Central memory CD8-positive, alpha-beta T cell (primary cell): Measurements from ENCODE around the gene AXIN2.
A peak's percentile ranks its signal among the peaks of the same experiment; 100 is the strongest.
"Not testable (repeated sequence)": the region's sequence is repeated elsewhere in the genome, so short reads cannot be mapped to it uniquely, and the experiment has no call there.

Experiments
- ATAC-seq: fragments of 150-1000 bp; cut with Tn5 transposase; replicated peaks from 2 replicates; pipeline ENCODE4 v1.10.0; 2022; ENCODE audit warnings: mild to moderate bottlenecking, moderate FRiP score, moderate number of reproducible peaks; ENCODE audit not compliant: poor library complexity, severe bottlenecking; ENCODE audit errors: extremely low read depth
- DNase-seq, 2 donors: peaks; one replicate each; pipeline ENCODE4 v3.0.0; 2021; ENCODE audit warnings: low spot score in 2 of 2
- H3K27ac Mint-ChIP-seq: one replicate; pipeline ENCODE4 v1.8.0; 2022; ENCODE audit warnings: low read depth, mild to moderate bottlenecking, moderate library complexity, mixed read lengths
- H3K27me3 Mint-ChIP-seq: one replicate; pipeline ENCODE4 v1.8.0; 2022; ENCODE audit warnings: mixed read lengths
- H3K36me3 Mint-ChIP-seq: one replicate; pipeline ENCODE4 v1.8.0; 2022; ENCODE audit warnings: mild to moderate bottlenecking, moderate library complexity, mixed read lengths; ENCODE audit not compliant: insufficient read depth
- H3K4me1 Mint-ChIP-seq: one replicate; pipeline ENCODE4 v1.8.0; 2022; ENCODE audit warnings: mixed read lengths
- H3K4me3 Mint-ChIP-seq: one replicate; pipeline ENCODE4 v1.8.0; 2022; ENCODE audit warnings: mild to moderate bottlenecking, moderate library complexity, mixed read lengths
- H3K9me3 Mint-ChIP-seq: one replicate; pipeline ENCODE4 v1.8.0; 2022; ENCODE audit warnings: mixed read lengths

The AXIN2 gene

DNA sequence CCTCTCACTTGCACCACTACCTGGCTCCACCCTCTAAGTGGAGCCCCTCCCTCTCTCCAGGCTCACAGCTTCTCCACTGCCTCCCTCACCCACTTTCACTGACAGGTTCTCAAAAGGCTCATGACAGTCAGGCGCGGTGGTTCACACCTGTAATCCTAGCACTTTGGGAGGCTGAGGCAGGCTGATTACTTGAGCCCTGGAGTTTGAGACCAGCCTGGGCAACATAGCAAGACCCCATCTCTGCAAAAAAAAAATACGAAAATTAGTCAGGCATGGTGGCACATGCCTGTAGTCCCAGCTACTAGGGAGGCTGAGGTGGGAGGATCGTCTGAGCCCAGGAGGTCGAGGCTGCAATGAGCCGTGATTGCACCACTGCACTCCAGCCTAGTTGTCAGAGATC lies 56.8 kb downstream of the AXIN2 start:
- not testable (repeated sequence) for H3K4me3 Mint-ChIP-seq, H3K36me3 Mint-ChIP-seq, DNase-seq, H3K9me3 Mint-ChIP-seq, H3K4me1 Mint-ChIP-seq, H3K27ac Mint-ChIP-seq, H3K27me3 Mint-ChIP-seq, ATAC-seq

GRCh38 chr17:65504141-65504540 lies 57.3 kb downstream of the AXIN2 start:
- Mint-ChIP-seq H3K36me3 (peaks cover 1% of the 10 kb centered on the region), H3K27ac (no peak overlapping the region), H3K9me3 (no peaks in the 10 kb centered on the region), H3K27me3 (no peaks in the 10 kb centered on the region), H3K4me3 (no peak overlapping the region), H3K4me1 (no peaks in the 10 kb centered on the region)
- ATAC-seq: no peak
- DNase-seq: no peak

GRCh38 chr17:65503557-65503956 lies 57.9 kb downstream of the AXIN2 start:
- DNase-seq (no peak), ATAC-seq (no peak)
- no peaks in the 10 kb centered on the region for H3K4me1 Mint-ChIP-seq
- H3K27ac Mint-ChIP-seq: no peak overlapping the region
- H3K4me3 Mint-ChIP-seq: no peak overlapping the region
- H3K9me3 Mint-ChIP-seq: no peaks in the 10 kb centered on the region
- H3K27me3 Mint-ChIP-seq: no peaks in the 10 kb centered on the region
- peaks cover 1% of the 10 kb centered on the region for H3K36me3 Mint-ChIP-seq

GRCh38 chr17:65498816-65499215 lies 62.6 kb downstream of the AXIN2 start:
- DNase-seq (no peak), ATAC-seq (no peak)
- H3K4me1 Mint-ChIP-seq: peaks cover 14% of the 10 kb centered on the region
- no peak overlapping the region for H3K27ac Mint-ChIP-seq
- peaks cover 1% of the 10 kb centered on the region for H3K36me3 Mint-ChIP-seq
- H3K27me3 Mint-ChIP-seq: peaks cover 32% of the 10 kb centered on the region
- no peaks in the 10 kb centered on the region for H3K9me3 Mint-ChIP-seq
- H3K4me3 Mint-ChIP-seq: no peak overlapping the region

GRCh38 chr17:65496801-65497200 lies 64.6 kb downstream of the AXIN2 start:
- Mint-ChIP-seq H3K4me3 (no peak overlapping the region), H3K27ac (no peak overlapping the region), H3K9me3 (no peaks in the 10 kb centered on the region), H3K27me3 (peaks cover 41% of the 10 kb centered on the region), H3K4me1 (peaks cover 14% of the 10 kb centered on the region), H3K36me3 (peaks cover under 1% of the 10 kb centered on the region)
- DNase-seq: no peak
- ATAC-seq: no peak

DNA sequence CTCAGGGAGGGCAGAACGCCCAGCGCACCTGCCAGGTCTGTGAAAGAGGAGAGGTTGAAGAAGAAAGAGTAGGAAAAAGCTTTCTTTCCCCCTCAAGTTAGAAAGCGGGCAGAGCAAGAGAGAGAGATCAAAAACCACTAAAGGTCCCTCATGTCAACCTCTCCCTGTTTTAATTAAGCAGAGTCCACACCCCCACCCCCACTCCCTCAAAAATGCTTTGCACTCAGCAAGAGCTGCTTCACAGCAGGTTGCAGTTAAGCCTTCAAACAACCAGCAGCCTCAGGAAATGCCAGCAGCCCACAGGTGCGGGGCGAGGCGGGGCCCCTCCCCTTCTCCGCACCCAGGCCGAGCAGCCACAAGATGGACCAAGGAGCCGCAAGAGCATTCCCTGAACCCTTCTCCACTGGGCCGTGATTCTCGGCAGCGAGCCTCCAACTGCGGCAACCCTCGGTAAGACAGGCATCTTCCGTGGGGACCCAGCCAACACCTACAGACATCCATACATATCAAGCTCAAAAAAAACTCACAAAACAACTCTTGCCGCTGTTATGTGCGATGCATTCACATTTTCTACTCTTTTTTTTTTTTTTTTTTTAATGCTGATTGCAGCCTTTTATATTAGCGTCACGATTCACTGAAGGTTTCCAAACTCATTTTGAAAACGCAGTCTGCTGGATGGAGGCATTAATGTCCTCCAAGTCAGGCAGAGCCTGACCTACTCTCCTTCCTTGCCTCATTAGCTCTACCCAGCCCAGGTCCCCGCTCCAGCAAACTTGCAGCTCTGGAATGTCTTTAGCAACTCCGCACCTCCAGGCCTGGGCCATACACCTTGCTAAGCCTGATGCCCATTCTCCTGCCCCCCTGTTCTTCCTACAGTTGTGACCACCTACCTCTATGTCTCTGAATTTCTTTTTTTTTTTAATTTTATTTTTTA lies 66.1 kb downstream of the AXIN2 start:
- no peak overlapping the region for H3K27ac Mint-ChIP-seq
- no peaks in the 10 kb centered on the region for H3K36me3 Mint-ChIP-seq
- ATAC-seq (no peak), DNase-seq (no peak)
- H3K27me3 Mint-ChIP-seq: peaks cover 53% of the 10 kb centered on the region
- H3K9me3 Mint-ChIP-seq: no peaks in the 10 kb centered on the region
- H3K4me3 Mint-ChIP-seq: peak overlapping the region; percentile 14
- H3K4me1 Mint-ChIP-seq: peaks cover 14% of the 10 kb centered on the region

- Mint-ChIP-seq H3K27ac (no peak overlapping the region), H3K9me3 (no peaks in the 10 kb centered on the region), H3K36me3 (no peaks in the 10 kb centered on the region), H3K4me3 (no peak overlapping the region), H3K27me3 (peaks cover 36% of the 10 kb centered on the region), H3K4me1 (peaks cover 5% of the 10 kb centered on the region)
- DNase-seq (no peak), ATAC-seq (no peak)
Observed at GRCh38 chr17:65489413-65490155, 71.9 kb downstream of the AXIN2 start.

DNA sequence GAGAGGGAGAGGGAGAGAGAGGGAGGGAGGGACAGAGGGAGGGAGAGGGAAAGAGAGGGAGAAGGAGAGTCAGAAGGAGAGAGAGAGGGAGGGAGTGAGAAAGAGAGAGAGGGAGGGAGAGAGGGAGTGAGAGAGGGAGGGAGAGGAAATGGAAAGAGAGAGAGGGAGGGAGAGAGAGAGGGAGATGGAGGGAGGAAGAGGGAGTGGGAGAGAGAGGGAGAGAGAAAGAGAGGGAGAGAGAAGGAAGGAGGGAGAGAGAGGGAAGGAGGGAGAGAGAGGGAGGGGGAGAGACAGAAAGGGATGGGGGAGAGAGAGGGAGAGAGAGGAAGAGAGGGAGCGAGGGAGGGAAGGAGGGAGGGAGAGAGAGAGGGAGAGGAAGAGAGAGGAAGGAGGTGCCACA lies 72.8 kb downstream of the AXIN2 start:
- Mint-ChIP-seq H3K4me1 (peaks cover 5% of the 10 kb centered on the region), H3K27ac (no peak overlapping the region), H3K9me3 (no peaks in the 10 kb centered on the region), H3K4me3 (no peak overlapping the region), H3K36me3 (no peaks in the 10 kb centered on the region), H3K27me3 (peaks cover 36% of the 10 kb centered on the region)
- no peak for DNase-seq
- no peak for ATAC-seq

- DNase-seq (no peak), ATAC-seq (no peak)
- Mint-ChIP-seq H3K4me1 (peaks cover 5% of the 10 kb centered on the region), H3K36me3 (no peaks in the 10 kb centered on the region), H3K27ac (no peak overlapping the region), H3K27me3 (peaks cover 36% of the 10 kb centered on the region), H3K9me3 (no peaks in the 10 kb centered on the region), H3K4me3 (no peak overlapping the region)
Observed at GRCh38 chr17:65487990-65488389, 73.5 kb downstream of the AXIN2 start.

- H3K9me3 Mint-ChIP-seq: no peaks in the 10 kb centered on the region
- no peak for ATAC-seq
- peaks cover 5% of the 10 kb centered on the region for H3K4me1 Mint-ChIP-seq
- no peaks in the 10 kb centered on the region for H3K36me3 Mint-ChIP-seq
- no peak for DNase-seq
- H3K4me3 Mint-ChIP-seq: no peak overlapping the region
- peak overlapping the region; percentile 69 for H3K27ac Mint-ChIP-seq
- H3K27me3 Mint-ChIP-seq: peaks cover 31% of the 10 kb centered on the region
Observed at GRCh38 chr17:65487161-65487560, 74.3 kb downstream of the AXIN2 start.

- Mint-ChIP-seq H3K4me1 (peaks cover 5% of the 10 kb centered on the region), H3K27me3 (peaks cover 16% of the 10 kb centered on the region)
Observed at GRCh38 chr17:65485388-65486299, 75.8 kb downstream of the AXIN2 start.

DNA sequence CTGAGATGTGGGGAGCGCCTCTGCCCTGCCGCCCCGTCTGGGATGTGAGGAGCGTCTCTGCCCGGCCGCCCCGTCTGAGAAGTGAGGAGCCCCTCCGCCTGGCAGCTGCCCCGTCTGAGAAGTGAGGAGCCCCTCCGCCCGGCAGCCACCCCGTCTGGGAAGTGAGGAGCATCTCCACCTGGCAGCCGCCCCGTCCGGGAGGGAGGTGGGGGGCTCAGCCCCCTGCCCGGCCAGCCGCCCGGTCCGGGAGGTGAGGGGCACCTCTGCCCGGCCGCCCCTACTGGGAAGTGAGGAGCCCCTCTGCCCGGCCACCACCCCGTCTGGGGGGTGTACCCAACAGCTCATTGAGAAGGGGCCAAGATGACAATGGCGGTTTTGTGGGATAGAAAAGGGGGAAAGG lies 77.0 kb downstream of the AXIN2 start:
- H3K4me3 Mint-ChIP-seq, H3K4me1 Mint-ChIP-seq, H3K27ac Mint-ChIP-seq, H3K9me3 Mint-ChIP-seq, DNase-seq, ATAC-seq, H3K36me3 Mint-ChIP-seq: not testable (repeated sequence)
- peaks cover 15% of the 10 kb centered on the region for H3K27me3 Mint-ChIP-seq

More at GRCh38 chr17:65485388-65486299, 75.8 kb downstream of the AXIN2 start:
- Mint-ChIP-seq H3K36me3 (no peaks in the 10 kb centered on the region), H3K27ac (no peak overlapping the region), H3K9me3 (no peaks in the 10 kb centered on the region), H3K4me3 (no peak overlapping the region)
- ATAC-seq (no peak), DNase-seq (no peak)
